Ishikawa (cell line): ENCODE data around the gene MOB3B.
A peak's percentile ranks its signal among the peaks of the same experiment; 100 is the strongest.

Experiments
- CEBPB ChIP-seq: IDR thresholded peaks from 2 replicates; pipeline ENCODE4 v1.6.1; 2012
- CREB1 ChIP-seq: IDR thresholded peaks from 2 replicates; pipeline ENCODE4 v1.6.1; 2012; ENCODE audit warnings: low read depth
- EGR1 ChIP-seq: IDR thresholded peaks from 2 replicates; pipeline ENCODE4 v1.6.1; 2012
- EP300 ChIP-seq: IDR thresholded peaks from 2 replicates; pipeline ENCODE4 v1.6.1; 2012; ENCODE audit warnings: borderline replicate concordance
- FOXM1 ChIP-seq: IDR thresholded peaks from 2 replicates; pipeline ENCODE4 v1.6.1; 2012; ENCODE audit warnings: low read depth, borderline replicate concordance
- MAX ChIP-seq: IDR thresholded peaks from 2 replicates; pipeline ENCODE4 v1.6.1; 2012
- NFIC ChIP-seq: IDR thresholded peaks from 2 replicates; pipeline ENCODE4 v1.6.1; 2012
- RAD21 ChIP-seq: IDR thresholded peaks from 2 replicates; pipeline ENCODE4 v1.6.1; 2012; ENCODE audit warnings: low read depth
- REST ChIP-seq: IDR thresholded peaks from 2 replicates; pipeline ENCODE4 v1.6.1; 2012; ENCODE audit warnings: low read depth, mild to moderate bottlenecking
- TAF1 ChIP-seq: IDR thresholded peaks from 2 replicates; pipeline ENCODE4 v1.6.1; 2012; ENCODE audit warnings: low read depth, mild to moderate bottlenecking
- TCF12 ChIP-seq: IDR thresholded peaks from 2 replicates; pipeline ENCODE4 v1.6.1; 2012; ENCODE audit warnings: low read depth
- TEAD4 ChIP-seq: IDR thresholded peaks from 2 replicates; pipeline ENCODE4 v1.6.1; 2012
- USF1 ChIP-seq: IDR thresholded peaks from 2 replicates; pipeline ENCODE4 v1.6.1; 2012
- YY1 ChIP-seq: IDR thresholded peaks from 2 replicates; pipeline ENCODE4 v1.6.1; 2012; ENCODE audit warnings: low read depth
- ZBTB7A ChIP-seq: IDR thresholded peaks from 2 replicates; pipeline ENCODE4 v1.6.1; 2012; ENCODE audit warnings: low read depth

The MOB3B gene

GRCh38 chr9:27528076-27528885 is 1.3 kb downstream of the MOB3B start:
- TF ChIP-seq CEBPB: no peak
- TF ChIP-seq MAX: no peak
- no peak for TF ChIP-seq USF1

- TF ChIP-seq USF1 (no peak), EP300 (no peak), YY1 (no peak), CREB1 (no peak), RAD21 (no peak)
Observed at GRCh38 chr9:27527702-27528075, 1.9 kb downstream of the MOB3B start.

- TF ChIP-seq FOXM1: no peak
- TF ChIP-seq ZBTB7A: no peak
- TF ChIP-seq TEAD4: no peak
- TF ChIP-seq USF1: no peak
- no peak for TF ChIP-seq TCF12
- TF ChIP-seq NFIC: no peak
- no peak for TF ChIP-seq RAD21
- TF ChIP-seq REST: no peak
- no peak for TF ChIP-seq CREB1
- TF ChIP-seq EGR1: no peak
- TF ChIP-seq CEBPB: no peak
- no peak for TF ChIP-seq EP300
- no peak for TF ChIP-seq TAF1
- TF ChIP-seq YY1: no peak
- no peak for TF ChIP-seq MAX
Observed at GRCh38 chr9:27524236-27524635, 5.4 kb downstream of the MOB3B start, which contains the start of gene IFNK. Gene IFNK (plus strand): TSS chr9:27524290. CDS start chr9:27524337, 47 bp downstream.

GRCh38 chr9:27523141-27523540 is 6.5 kb downstream of the MOB3B start:
- TF ChIP-seq TEAD4 (no peak), TAF1 (no peak), YY1 (no peak), MAX (no peak)

GRCh38 chr9:27520986-27521385 is 8.6 kb downstream of the MOB3B start:
- TF ChIP-seq REST (peak; percentile 60), TEAD4 (no peak)
